ACC112 (cell line): Measurements from ENCODE around the gene PRR23E.

Source experiments
- H2AFZ ChIP-seq: fragments of 200-600 bp; sonication (generic); one replicate; pipeline ENCODE4 v1.6.0; 2017; ENCODE audit warnings: antibody characterized with exemption, low read length; ENCODE audit not compliant: unreplicated experiment
- H3K27ac ChIP-seq: fragments of 200-600 bp; sonication (generic); 2 replicates; pipeline ENCODE4 v1.5.1; 2014; ENCODE audit warnings: low read depth, mild to moderate bottlenecking, antibody characterized with exemption, low read length, moderate library complexity
- H3K27me3 ChIP-seq: fragments of 200-600 bp; sonication (generic); 2 replicates; pipeline ENCODE4 v1.6.1; 2014; ENCODE audit warnings: mild to moderate bottlenecking, antibody characterized with exemption, low read length, moderate library complexity, mixed read lengths; ENCODE audit not compliant: insufficient read depth
- H3K36me3 ChIP-seq: fragments of 200-600 bp; sonication (generic); 2 replicates; pipeline ENCODE4 v1.6.1; 2016; ENCODE audit warnings: mild to moderate bottlenecking, antibody characterized with exemption, low read length, moderate library complexity, mixed read lengths; ENCODE audit not compliant: insufficient read depth
- H3K4me1 ChIP-seq: fragments of 200-600 bp; sonication (generic); one replicate; pipeline ENCODE4 v1.6.1; 2016; ENCODE audit warnings: low read length, mixed read lengths; ENCODE audit not compliant: insufficient read depth, unreplicated experiment, control insufficient read depth
- H3K4me3 ChIP-seq: fragments of 200-600 bp; sonication (generic); 2 replicates; pipeline ENCODE4 v1.5.1; 2014; ENCODE audit warnings: mild to moderate bottlenecking, low read depth, low read length
- H3K79me2 ChIP-seq: fragments of 200-600 bp; sonication (generic); one replicate; pipeline ENCODE4 v1.6.0; 2016; ENCODE audit warnings: low read length; ENCODE audit not compliant: control insufficient read depth, unreplicated experiment, insufficient read depth

PRR23E gene

DNA sequence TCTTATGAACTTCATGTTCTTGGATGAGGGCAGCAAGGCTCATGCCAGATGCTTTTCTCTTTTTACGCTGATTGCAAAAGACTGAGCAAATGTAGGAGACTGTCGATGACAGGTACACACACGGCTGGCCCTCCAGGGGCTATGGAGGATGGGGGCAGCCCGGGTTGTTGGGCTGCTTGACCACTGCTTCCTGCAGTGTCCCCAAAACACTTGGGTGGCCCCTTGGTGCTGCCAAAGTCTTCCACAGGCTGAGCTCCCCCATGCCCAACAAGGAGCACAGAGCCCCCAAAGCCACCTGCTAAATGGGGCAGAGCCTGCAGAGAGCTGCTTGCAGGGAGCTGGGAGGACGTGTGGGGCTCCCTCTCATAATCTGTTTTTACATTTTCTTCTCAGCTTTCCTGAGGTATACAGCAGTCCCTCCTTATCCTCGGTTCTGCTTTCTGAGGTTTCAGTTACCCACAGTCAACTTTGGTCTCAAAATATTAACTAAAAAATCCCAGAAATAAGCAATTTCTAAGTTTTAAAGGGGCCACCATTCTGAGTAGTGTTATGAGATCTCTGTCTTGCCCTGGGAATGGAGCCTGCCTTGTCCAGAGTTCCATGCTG, 7.3 kb downstream of the PRR23E start:
- Histone ChIP-seq H3K79me2 (no peaks in the 10 kb centered on the region), H2AFZ (no peak overlapping the region), H3K36me3 (no peaks in the 10 kb centered on the region), H3K27me3 (peaks cover 56% of the 10 kb centered on the region), H3K4me1 (no peaks in the 10 kb centered on the region), H3K4me3 (no peak overlapping the region), H3K27ac (no peak overlapping the region)

DNA sequence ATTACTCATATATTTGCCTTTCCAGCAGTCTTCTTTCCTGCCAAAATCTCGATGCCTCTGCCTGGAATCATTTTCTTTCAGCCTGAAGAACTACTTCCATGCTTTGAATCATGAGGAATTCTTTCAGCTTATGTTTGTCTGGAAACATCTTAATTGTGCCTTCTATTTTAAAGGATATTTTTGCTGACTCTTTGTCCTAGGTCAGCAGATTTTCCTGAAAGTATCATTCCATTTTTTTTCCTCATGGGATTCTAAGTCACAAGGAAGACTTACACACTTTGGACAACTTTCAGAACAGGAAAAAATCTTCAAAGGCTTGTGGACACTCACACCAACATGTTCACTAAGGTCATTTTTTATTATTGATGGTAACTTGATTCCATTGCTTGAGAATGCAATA, 10.1 kb downstream of the PRR23E start:
- Histone ChIP-seq H3K27me3 (peaks cover 50% of the 10 kb centered on the region), H3K79me2 (no peaks in the 10 kb centered on the region), H3K36me3 (no peaks in the 10 kb centered on the region), H3K27ac (no peak overlapping the region), H2AFZ (no peak overlapping the region), H3K4me1 (no peaks in the 10 kb centered on the region), H3K4me3 (no peak overlapping the region)

DNA sequence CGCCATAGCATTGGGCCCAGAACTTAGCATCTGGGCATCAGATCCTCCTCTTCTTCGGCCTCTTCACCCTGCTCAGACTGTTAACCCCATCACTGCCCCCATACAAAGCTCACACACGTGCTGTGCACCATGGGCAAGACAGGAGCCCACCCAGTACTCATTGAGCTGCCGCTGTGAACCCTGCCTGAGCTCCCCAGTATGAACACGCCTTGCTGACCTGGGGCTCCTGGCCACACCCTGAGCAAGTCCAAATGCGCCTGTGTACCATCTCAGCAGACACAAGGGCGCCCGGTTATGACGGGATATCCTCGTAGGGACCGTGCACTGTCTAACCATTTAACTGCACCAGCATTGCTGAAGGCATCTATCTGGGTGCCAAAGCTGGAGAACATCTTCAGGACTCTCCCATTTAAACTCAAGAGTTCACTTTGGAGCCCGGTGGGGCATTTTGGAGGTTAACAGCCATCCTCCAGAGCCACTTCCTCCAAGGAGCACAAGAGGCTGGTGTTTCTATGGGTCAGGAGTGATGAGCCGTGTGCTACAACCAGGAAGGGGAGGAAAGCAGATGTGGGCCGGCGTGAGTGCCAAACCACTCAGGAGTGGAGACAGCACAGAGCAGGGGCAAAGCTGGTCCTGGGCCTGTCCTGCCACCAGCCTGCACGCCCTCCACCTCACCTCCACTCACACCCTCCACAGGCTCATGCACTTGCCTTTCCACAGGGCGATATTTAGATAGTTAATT, 12.1 kb downstream of the PRR23E start:
- no peaks in the 10 kb centered on the region for H3K36me3 ChIP-seq
- peaks cover 35% of the 10 kb centered on the region for H3K27me3 ChIP-seq
- H3K27ac ChIP-seq, result no peak overlapping the region
- H2AFZ ChIP-seq, result no peak overlapping the region
- no peak overlapping the region for H3K4me3 ChIP-seq
- no peaks in the 10 kb centered on the region for H3K79me2 ChIP-seq
- no peaks in the 10 kb centered on the region for H3K4me1 ChIP-seq

DNA sequence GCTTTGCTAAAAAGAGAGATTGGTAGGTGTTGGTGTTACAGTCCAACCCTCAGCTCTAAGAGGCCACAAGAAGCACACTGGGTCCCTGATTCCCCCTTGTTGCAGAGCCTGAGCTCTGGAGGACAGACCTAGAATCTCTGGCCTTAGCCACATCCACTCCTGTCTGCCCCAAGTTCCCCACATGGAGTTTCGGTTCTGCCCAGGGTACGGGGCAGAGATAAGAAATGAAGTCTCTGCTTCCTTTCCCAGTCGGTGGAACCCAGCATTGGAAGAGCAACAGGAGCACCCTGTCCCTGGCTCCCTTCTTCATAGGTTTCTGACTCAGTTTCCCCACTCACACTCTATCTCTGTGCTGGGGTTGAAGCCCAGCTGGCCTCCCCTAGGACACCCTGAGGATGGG, 13.2 kb downstream of the PRR23E start:
- Histone ChIP-seq H3K36me3 (no peaks in the 10 kb centered on the region), H3K27me3 (peaks cover 26% of the 10 kb centered on the region), H2AFZ (no peak overlapping the region), H3K4me1 (no peaks in the 10 kb centered on the region), H3K79me2 (no peaks in the 10 kb centered on the region), H3K4me3 (no peak overlapping the region), H3K27ac (no peak overlapping the region)

DNA sequence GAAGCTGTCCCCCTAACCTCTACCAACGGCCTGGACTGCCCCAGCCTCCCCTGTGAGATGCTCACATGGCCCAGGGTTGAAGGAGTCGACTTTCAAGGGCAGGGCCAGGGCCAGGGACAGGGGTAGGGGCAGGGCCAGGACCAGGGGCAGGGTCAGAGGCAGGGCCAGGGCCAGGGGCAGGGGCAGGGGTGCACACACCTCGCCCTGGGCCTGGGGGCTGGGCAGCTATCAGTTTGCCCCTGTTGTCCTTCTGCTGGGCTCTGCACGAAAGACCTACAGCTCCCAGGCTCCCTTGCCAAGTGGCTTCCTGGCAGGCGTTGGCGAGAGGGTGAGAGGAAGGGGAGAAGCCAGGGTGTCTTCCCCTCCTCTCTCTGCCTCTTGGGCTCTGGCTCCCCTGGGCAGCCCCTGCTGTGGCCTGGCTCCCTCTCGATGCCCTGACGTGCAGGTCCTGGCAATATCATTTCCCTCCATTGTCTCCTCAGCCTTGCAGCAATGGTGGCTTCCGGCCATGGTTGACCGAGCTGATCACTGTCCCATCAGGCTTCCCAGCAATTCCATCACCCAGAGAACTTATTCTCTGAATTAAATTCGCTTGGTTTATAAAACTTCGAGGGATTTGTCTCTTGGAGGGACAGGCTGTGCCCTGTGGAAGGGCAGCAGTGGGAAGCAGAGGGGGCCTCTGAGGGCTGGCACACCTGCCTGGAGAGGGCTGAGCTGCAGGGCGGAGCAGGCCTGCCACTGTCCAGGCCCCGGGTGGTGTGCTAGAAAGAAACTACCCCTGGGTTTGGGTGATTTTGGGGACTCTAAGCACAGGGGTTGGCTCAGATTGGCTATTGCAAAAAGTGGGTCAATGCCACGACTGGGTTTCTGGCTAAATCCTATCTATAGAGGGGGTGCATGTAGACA, 13.9 kb downstream of the PRR23E start:
- Histone ChIP-seq H3K27ac (no peak overlapping the region), H3K27me3 (peaks cover 27% of the 10 kb centered on the region), H3K36me3 (no peaks in the 10 kb centered on the region), H3K4me3 (no peak overlapping the region), H3K4me1 (no peaks in the 10 kb centered on the region), H2AFZ (no peak overlapping the region), H3K79me2 (no peaks in the 10 kb centered on the region)

DNA sequence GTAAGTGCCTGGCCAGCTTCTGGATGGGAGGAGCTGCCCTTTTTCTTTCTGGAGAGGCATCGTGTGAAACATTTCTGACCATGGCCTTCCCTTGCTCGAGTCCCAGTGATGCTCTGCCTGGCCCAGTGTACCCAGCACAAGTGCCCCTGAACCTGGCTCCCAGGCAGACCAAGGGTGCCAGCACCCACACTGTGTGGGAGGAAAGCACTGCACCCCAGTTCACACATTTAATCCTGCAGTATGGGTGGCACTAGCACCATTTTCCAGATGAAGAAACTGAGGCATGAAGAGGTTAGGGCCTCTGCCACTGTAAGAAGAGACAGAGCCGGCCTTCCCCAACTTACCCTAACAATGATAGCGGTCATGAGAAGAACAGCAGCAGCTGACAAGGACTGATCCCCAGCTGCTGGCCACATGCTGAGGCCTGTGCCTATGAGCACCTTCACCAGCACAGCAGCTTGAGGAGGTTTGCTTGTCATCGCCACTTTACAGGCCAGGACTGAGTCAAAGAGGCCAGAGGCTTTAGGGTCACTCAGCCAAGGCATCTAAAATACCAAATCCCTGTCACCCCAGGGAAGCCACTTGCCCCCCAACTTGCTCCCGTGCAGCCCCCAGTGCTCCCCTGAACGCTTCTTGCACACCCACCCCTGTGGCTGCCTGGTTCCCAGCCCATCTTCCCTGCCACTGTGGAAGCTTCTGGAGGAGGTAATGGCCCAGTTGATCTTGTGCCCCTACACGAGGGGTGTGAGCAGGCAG, 15.0 kb downstream of the PRR23E start:
- Histone ChIP-seq H2AFZ (no peak overlapping the region), H3K27ac (no peak overlapping the region), H3K79me2 (no peaks in the 10 kb centered on the region), H3K4me3 (no peak overlapping the region), H3K4me1 (no peaks in the 10 kb centered on the region), H3K27me3 (peaks cover 23% of the 10 kb centered on the region), H3K36me3 (no peaks in the 10 kb centered on the region)

DNA sequence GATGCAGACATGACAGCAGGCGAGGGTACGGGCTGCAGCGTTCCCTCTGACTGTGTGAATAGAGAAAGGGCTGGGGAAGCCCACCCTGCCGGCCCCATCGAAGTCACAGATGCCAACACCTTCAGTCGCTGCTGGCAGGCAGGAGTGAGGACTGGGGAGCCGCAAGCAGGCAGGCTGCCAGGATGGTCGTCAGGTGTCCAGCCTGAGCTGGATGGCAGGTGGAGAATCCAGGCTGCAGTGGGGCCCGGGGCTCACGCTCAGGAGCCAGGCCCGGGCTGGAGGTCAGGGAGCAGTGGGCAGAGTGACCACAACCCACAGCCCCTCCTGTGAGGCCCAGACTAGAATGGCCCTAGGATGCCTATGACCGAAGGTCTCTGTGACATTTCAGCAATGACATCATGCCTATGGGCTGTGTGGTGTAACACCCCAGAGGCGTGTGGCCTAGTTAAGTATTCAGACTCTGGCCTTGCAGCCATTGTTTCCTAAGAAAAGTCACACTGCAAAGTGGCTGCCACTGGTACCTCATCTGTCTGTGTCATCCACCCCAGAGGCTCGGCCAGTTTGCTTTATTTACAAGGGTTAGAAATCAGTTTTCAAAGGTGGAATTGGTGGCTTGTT, 15.7 kb downstream of the PRR23E start:
- no peak overlapping the region for H3K4me3 ChIP-seq
- H3K4me1 ChIP-seq, result no peaks in the 10 kb centered on the region
- no peaks in the 10 kb centered on the region for H3K36me3 ChIP-seq
- H2AFZ ChIP-seq, result no peak overlapping the region
- H3K27me3 ChIP-seq, result peaks cover 18% of the 10 kb centered on the region
- no peaks in the 10 kb centered on the region for H3K79me2 ChIP-seq
- no peak overlapping the region for H3K27ac ChIP-seq

DNA sequence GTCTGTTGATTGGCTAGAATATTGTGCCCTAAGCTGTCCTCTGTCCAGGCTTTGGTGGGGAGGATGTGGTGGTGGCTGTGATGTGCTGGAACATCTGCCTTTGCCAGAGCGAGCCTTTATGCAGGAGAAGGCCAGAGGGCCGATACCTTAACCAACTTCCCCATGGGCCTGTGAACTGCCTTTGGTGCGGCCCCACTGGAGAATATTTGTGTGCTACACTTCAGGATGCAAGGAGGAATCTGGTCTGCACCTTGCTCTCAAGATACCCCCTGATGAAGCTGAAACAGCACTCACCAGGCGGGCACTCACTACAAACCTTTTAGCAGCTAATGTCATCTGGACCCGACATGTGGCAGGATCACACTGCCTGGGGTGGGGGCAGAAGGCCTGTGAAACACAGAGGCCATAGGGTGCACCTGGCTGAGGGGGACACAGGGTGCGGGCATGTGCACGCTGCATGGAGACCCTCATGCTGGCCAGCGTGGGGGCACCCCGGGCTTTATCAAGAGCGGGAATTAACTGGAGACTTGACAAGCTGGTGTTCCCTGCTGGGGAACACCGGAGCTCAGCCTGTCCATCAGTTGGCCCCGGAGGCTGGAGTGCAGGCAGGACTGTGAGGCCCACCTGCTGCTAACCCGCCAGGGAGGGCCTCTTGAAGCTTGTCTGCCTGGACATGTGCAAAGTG, 16.4 kb downstream of the PRR23E start:
- Histone ChIP-seq H3K4me3 (no peak overlapping the region), H2AFZ (no peak overlapping the region), H3K36me3 (no peaks in the 10 kb centered on the region), H3K27me3 (peaks cover 22% of the 10 kb centered on the region), H3K4me1 (no peaks in the 10 kb centered on the region), H3K79me2 (no peaks in the 10 kb centered on the region), H3K27ac (no peak overlapping the region)

DNA sequence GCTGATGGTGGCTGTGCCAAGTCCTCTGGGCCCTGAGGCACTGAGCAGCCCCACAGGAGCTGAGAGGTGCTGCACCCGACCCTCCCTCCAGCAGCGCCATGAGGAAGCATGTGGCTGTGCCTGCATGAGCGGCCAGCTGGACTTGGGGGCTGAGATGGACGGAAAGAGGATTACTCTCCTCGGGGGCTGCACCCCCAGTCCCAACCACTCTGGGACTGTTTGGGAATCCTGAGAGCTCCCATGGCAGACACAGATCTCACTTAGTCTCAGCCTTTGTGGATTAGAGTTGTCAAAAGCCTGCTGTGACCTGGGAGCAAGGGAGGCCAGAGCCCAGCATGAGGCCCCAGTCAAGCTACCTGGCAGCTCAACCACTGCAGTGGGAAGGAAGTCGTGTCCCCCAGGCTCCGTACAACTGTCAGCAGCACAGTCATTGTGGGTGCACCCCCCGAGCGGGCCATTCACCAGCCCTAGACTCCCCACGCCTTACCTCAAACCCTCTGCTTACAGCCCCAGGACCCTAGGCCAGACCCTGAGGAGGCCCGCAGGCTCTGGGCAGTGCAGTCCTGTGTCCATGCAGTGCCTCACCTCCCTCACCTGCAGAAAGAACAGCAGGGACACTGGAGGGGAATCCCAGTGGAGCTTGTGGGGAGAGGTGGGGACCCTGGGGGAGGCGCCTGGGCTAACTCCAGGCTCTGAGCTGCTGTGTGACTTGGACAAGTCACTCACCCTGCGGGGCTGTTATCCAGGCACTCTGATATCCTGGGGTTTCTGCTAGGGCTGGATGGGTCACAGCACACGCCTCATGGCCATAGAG, 17.1 kb downstream of the PRR23E start:
- Histone ChIP-seq H3K4me3 (no peak overlapping the region), H2AFZ (no peak overlapping the region), H3K79me2 (no peaks in the 10 kb centered on the region), H3K27ac (no peak overlapping the region), H3K36me3 (no peaks in the 10 kb centered on the region), H3K27me3 (peaks cover 19% of the 10 kb centered on the region), H3K4me1 (no peaks in the 10 kb centered on the region)
